Activated naive CD8-positive, alpha-beta T cell (primary cell): Measurements from ENCODE around the gene MGMT.

Source experiments
- H3K27ac Mint-ChIP-seq: one replicate; pipeline ENCODE4 v1.8.0; 2021; ENCODE audit warnings: mixed read lengths
- H3K27me3 Mint-ChIP-seq: one replicate; pipeline ENCODE4 v1.8.0; 2021; ENCODE audit warnings: mixed read lengths
- H3K36me3 Mint-ChIP-seq: one replicate; pipeline ENCODE4 v1.8.0; 2021; ENCODE audit warnings: mixed read lengths
- H3K4me1 Mint-ChIP-seq: one replicate; pipeline ENCODE4 v1.8.0; 2021; ENCODE audit warnings: low read depth, mixed read lengths
- H3K4me3 Mint-ChIP-seq: one replicate; pipeline ENCODE4 v1.8.0; 2021; ENCODE audit warnings: mild to moderate bottlenecking, mixed read lengths
- H3K9me3 Mint-ChIP-seq: one replicate; pipeline ENCODE4 v1.8.0; 2021; ENCODE audit warnings: low read depth, mixed read lengths

MGMT gene

GRCh38 chr10:129497013-129497412 is 30.0 kb downstream of the MGMT start:
- Mint-ChIP-seq H3K36me3 (peaks cover 48% of the 10 kb centered on the region), H3K27me3 (no peaks in the 10 kb centered on the region), H3K4me1 (peaks cover 9% of the 10 kb centered on the region), H3K9me3 (peaks cover 4% of the 10 kb centered on the region), H3K27ac (no peak overlapping the region), H3K4me3 (no peak overlapping the region)

- H3K27me3 Mint-ChIP-seq = no peaks in the 10 kb centered on the region
- peaks cover 4% of the 10 kb centered on the region for H3K9me3 Mint-ChIP-seq
- H3K27ac Mint-ChIP-seq = no peak overlapping the region
- peaks cover 4% of the 10 kb centered on the region for H3K4me1 Mint-ChIP-seq
- peaks cover 49% of the 10 kb centered on the region for H3K36me3 Mint-ChIP-seq
- no peak overlapping the region for H3K4me3 Mint-ChIP-seq
These were observed 31.6 kb downstream of the MGMT start for GRCh38 chr10:129498680-129499079.

GRCh38 chr10:129500617-129501339 is 33.7 kb downstream of the MGMT start:
- peaks cover 10% of the 10 kb centered on the region for H3K4me1 Mint-ChIP-seq
- peaks cover 12% of the 10 kb centered on the region for H3K9me3 Mint-ChIP-seq
- H3K4me3 Mint-ChIP-seq = no peak overlapping the region
- H3K27me3 Mint-ChIP-seq = no peaks in the 10 kb centered on the region
- H3K36me3 Mint-ChIP-seq = peaks cover 49% of the 10 kb centered on the region
- H3K27ac Mint-ChIP-seq = no peak overlapping the region

- peaks cover 49% of the 10 kb centered on the region for H3K36me3 Mint-ChIP-seq
These were observed 34.8 kb downstream of the MGMT start for GRCh38 chr10:129501652-129502436.

GRCh38 chr10:129502448-129502847 is 35.4 kb downstream of the MGMT start:
- Mint-ChIP-seq H3K27ac (no peak overlapping the region), H3K27me3 (no peaks in the 10 kb centered on the region), H3K36me3 (peaks cover 45% of the 10 kb centered on the region), H3K4me1 (peaks cover 10% of the 10 kb centered on the region), H3K4me3 (no peak overlapping the region), H3K9me3 (peaks cover 16% of the 10 kb centered on the region)

More at GRCh38 chr10:129501652-129502436, 34.8 kb downstream of the MGMT start:
- peaks cover 16% of the 10 kb centered on the region for H3K9me3 Mint-ChIP-seq
- no peak overlapping the region for H3K27ac Mint-ChIP-seq
- H3K27me3 Mint-ChIP-seq = no peaks in the 10 kb centered on the region
- peaks cover 10% of the 10 kb centered on the region for H3K4me1 Mint-ChIP-seq
- H3K4me3 Mint-ChIP-seq = no peak overlapping the region

- Mint-ChIP-seq H3K36me3 (peaks cover 41% of the 10 kb centered on the region), H3K27me3 (no peaks in the 10 kb centered on the region), H3K4me1 (peaks cover 13% of the 10 kb centered on the region), H3K9me3 (peaks cover 18% of the 10 kb centered on the region), H3K27ac (no peak overlapping the region), H3K4me3 (no peak overlapping the region)
These were observed 38.5 kb downstream of the MGMT start for GRCh38 chr10:129505500-129506075.

GRCh38 chr10:129506101-129506797 is 39.2 kb downstream of the MGMT start:
- Mint-ChIP-seq H3K27ac (no peak overlapping the region), H3K4me1 (peaks cover 13% of the 10 kb centered on the region), H3K4me3 (no peak overlapping the region), H3K36me3 (peaks cover 43% of the 10 kb centered on the region), H3K9me3 (peaks cover 18% of the 10 kb centered on the region), H3K27me3 (no peaks in the 10 kb centered on the region)

GRCh38 chr10:129507216-129507889 is 40.3 kb downstream of the MGMT start:
- H3K4me1 Mint-ChIP-seq = peaks cover 13% of the 10 kb centered on the region
- H3K27ac Mint-ChIP-seq = no peak overlapping the region
- peaks cover 41% of the 10 kb centered on the region for H3K36me3 Mint-ChIP-seq
- no peak overlapping the region for H3K4me3 Mint-ChIP-seq
- no peaks in the 10 kb centered on the region for H3K27me3 Mint-ChIP-seq
- peaks cover 18% of the 10 kb centered on the region for H3K9me3 Mint-ChIP-seq

GRCh38 chr10:129509155-129509554 is 42.1 kb downstream of the MGMT start:
- Mint-ChIP-seq H3K4me1 (peaks cover 13% of the 10 kb centered on the region), H3K27me3 (no peaks in the 10 kb centered on the region), H3K27ac (no peak overlapping the region), H3K36me3 (peaks cover 41% of the 10 kb centered on the region), H3K9me3 (peaks cover 18% of the 10 kb centered on the region), H3K4me3 (no peak overlapping the region)

GRCh38 chr10:129509835-129510234 is 42.8 kb downstream of the MGMT start:
- Mint-ChIP-seq H3K4me1 (peaks cover 13% of the 10 kb centered on the region), H3K36me3 (peaks cover 35% of the 10 kb centered on the region), H3K27ac (no peak overlapping the region), H3K27me3 (no peaks in the 10 kb centered on the region), H3K4me3 (no peak overlapping the region), H3K9me3 (peaks cover 15% of the 10 kb centered on the region)

- no peak overlapping the region for H3K4me3 Mint-ChIP-seq
- peaks cover 11% of the 10 kb centered on the region for H3K4me1 Mint-ChIP-seq
- H3K27ac Mint-ChIP-seq = no peak overlapping the region
- H3K27me3 Mint-ChIP-seq = no peaks in the 10 kb centered on the region
- H3K9me3 Mint-ChIP-seq = peaks cover 10% of the 10 kb centered on the region
- peaks cover 36% of the 10 kb centered on the region for H3K36me3 Mint-ChIP-seq
These were observed 44.0 kb downstream of the MGMT start for GRCh38 chr10:129511086-129511485.

GRCh38 chr10:129511758-129512157 is 44.7 kb downstream of the MGMT start:
- H3K27ac Mint-ChIP-seq = no peak overlapping the region
- H3K4me1 Mint-ChIP-seq = peaks cover 13% of the 10 kb centered on the region
- no peak overlapping the region for H3K4me3 Mint-ChIP-seq
- peaks cover 6% of the 10 kb centered on the region for H3K9me3 Mint-ChIP-seq
- no peaks in the 10 kb centered on the region for H3K27me3 Mint-ChIP-seq
- peaks cover 32% of the 10 kb centered on the region for H3K36me3 Mint-ChIP-seq

GRCh38 chr10:129513312-129513711 is 46.3 kb downstream of the MGMT start:
- Mint-ChIP-seq H3K9me3 (peaks cover 6% of the 10 kb centered on the region), H3K27ac (no peak overlapping the region), H3K36me3 (peaks cover 28% of the 10 kb centered on the region), H3K4me1 (peaks cover 18% of the 10 kb centered on the region), H3K4me3 (no peak overlapping the region), H3K27me3 (no peaks in the 10 kb centered on the region)
